ENCODE measurements around the gene CCDC54. TPM values are rescaled to one million over a fixed set of nuclear protein-coding genes. Genes with fewer than 3 reads are reported as not detected.

The CCDC54 gene
- polyA plus RNA-seq, 1 donor = 3.8 TPM

GRCh38 chr3:107394502-107394901, 17.3 kb downstream of the CCDC54 start:
- DNase-seq = no peak

GRCh38 chr3:107395066-107395465, 17.8 kb downstream of the CCDC54 start:
- DNase-seq = no peak

- no peak for DNase-seq
These were observed 24.1 kb downstream of the CCDC54 start for GRCh38 chr3:107401301-107401700.

DNA sequence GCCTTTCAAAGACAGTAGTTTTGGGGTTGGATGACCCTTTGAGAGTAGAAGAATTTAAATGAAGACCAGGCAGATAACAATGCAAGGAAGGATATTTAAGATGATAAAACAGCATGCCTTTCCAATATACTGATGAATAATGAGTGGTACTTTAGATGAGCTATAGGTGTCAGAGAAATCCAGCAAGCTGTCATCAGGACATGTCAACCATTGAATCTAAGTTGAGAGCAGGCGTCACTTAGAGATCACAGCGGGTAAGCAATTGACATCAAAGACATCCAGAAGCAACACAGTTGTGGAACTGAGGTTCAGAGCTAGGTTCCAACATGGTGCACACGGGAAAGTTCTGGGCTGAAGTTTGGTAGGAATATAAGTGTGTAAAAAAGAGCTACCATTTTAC, 25.0 kb downstream of the CCDC54 start:
- DNase-seq = no peak

DNA sequence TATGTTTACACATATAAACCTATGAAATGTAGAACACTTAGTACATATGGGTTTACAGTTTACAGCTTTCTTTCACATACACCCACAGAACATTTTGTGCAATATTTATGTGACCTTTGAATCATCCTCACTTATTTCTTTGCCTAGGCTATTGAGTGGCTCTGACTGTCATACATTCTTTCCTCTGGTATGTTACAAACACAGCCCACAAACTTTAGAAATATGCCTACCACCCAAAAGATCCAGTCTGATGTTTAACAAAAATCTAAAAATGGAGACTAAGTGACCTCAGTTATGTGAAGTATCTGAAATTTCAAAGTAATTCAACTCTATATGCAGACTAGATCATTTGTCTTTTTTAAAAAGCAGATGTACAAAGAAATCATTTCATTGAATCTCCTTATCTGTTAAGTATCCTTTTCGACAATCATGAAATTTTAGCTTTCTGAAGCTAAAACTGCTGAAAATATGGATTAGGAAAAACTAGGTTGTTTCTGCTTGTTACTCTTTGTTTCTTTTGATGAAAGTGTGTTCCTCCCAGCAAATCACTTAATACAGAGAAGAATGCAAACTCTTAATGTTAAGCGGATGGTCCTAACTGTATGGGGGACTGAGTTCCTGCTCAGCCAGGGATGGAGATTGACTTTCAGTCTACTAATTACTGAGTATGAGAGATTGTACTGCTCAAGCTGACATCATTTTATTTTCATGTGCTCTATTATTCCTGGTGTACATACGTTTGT, 27.7 kb downstream of the CCDC54 start:
- no peak for DNase-seq

DNA sequence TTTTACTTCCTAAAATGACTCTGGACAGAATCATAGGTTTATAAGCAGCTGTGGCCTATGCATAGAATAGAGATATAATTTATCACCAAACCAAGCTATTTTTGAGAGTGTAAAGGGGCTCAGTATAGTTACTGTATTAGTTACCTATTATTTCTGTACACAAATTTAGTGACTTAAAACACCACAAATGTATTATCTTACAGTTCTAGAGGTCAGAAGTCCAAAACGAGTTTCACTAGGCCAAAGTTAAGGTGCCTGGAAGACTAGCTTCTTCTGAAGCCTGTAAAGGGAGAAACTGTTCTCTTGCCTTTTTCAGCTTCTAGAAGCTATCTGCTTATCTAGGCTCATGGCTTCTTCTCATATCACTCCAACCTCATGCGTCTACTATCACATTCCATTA, 30.1 kb downstream of the CCDC54 start:
- no peak for DNase-seq

DNA sequence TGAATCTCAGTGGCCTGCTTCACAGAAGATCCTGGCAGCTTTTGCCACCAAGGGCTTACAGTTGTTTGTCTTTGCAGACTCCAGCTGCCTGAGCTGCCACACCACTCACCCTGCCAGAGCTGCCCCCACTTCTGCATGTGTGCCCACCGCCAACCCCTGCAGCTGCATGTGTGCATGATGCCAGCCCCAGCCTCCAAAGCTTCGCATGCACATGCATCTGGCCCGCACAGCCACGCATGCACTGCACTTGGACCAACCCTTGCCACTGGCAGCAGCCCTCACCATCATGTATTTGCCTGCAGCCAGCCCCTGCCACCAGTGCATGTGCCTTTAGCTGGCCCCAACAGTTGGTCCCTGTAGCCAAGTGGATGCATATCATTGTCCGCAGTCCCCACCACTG, 31.3 kb downstream of the CCDC54 start:
- no peak for DNase-seq

- no peak for DNase-seq
These were observed 32.1 kb downstream of the CCDC54 start for GRCh38 chr3:107409365-107409764.

DNA sequence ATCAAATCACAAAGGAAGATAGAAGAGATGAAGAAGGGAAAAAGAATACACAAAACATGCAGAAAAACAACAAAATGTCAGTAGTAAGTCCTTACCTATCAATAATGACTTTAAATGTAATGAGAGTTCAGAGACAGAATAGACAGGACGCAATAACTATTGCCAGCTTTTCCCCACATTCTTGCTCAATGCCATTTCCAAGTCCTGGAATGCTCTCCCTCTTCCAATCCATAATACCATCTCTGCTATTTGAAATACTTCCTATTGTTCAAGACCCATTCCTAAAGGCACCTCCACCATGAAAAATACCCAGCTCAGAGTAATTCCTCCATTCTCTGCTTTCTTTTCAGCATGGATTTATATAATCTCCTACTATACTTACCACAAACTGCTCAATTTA, 33.4 kb downstream of the CCDC54 start:
- no peak for DNase-seq

DNA sequence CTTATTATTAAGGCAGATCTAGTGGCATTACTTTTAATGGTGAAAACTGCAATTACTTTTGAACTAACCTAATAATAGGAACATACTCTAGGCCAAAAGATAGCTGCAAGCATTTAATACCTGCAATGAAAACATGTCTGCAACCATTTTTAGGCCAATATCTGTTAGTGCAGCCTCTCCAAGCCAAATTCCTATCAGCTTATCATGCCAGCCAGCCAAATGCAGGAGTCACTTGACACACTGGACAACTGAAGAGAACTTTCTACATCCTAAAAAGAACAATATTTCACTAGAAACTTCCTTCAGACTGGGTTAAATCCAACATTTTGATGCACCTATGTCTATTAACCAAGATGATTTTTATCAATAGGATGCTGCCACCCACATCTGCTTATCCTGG, 33.8 kb downstream of the CCDC54 start:
- DNase-seq = no peak

- no peak for DNase-seq
These were observed 34.5 kb downstream of the CCDC54 start for GRCh38 chr3:107411779-107412178.

DNA sequence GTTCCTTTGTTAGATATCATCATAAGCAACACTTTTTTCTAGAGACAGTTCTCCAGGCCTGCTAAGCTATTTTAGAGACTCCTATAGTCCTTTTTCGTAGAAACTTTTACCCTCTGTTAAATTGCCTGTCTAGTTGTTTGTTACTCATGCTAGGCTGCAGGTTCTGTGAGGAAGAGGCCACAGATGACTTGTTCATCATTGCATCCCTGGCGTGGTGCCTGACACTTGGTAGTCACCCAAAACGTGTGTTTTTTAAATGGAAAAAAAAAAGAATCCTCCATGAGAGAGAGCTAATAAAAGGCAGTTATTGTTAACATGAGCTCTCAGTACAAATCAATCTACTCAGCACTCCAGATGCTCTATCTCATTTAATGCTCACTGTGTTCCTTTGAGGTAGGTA, 35.1 kb downstream of the CCDC54 start:
- DNase-seq = no peak

DNA sequence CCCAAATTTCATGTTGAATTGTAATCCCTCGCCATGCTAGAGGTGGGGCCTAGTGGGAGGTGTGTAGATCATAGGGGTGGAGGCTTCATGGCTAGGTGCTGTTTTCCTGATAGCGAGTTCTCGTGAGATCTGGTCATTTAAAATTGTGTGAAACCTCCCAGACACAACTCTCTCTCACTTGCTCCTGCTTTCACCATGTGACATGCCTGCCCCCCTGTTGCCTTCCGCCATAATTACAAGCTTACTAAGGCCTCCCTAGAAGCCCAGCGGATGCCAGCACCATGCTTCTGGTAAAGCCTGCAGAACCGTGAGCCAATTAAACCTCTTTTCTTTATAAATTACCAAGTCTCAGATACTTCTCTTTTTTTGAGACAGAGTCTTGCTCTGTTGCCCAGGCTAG, 36.0 kb downstream of the CCDC54 start:
- DNase-seq = no peak

DNA sequence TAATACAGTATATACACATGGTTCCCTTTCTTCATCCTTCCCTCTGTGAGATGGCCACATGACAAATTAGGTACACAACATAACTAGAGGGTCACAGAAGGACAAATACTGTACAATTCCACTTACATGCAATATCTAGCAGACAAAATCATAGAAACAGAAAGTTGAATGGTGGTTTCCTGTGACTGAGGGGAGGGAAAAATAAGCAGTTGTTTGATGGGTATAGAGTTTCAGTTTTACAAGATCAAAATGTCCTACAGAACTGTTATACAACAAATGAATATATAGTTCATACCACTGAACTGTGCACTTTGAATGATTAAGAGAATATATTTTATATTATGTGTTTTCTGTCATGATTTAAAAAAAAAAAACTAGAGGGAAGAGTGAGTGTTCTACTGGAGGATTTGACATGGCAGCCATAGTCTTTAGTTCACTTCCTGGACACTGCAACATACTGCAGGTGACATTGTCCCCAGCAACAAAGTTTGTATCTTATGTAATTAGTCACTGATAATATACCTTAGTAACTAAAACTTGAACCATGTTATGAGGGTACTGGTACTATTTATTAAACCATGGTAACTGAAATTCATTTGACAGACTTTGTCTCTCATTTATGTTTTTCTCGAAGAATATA, 37.2 kb downstream of the CCDC54 start:
- DNase-seq = no peak

GRCh38 chr3:107416138-107416537, 38.9 kb downstream of the CCDC54 start:
- DNase-seq = no peak

- no peak for DNase-seq
These were observed 39.6 kb downstream of the CCDC54 start for GRCh38 chr3:107416886-107417285.

GRCh38 chr3:107421170-107421792, 44.0 kb downstream of the CCDC54 start:
- peak; percentile 62 for DNase-seq

DNA sequence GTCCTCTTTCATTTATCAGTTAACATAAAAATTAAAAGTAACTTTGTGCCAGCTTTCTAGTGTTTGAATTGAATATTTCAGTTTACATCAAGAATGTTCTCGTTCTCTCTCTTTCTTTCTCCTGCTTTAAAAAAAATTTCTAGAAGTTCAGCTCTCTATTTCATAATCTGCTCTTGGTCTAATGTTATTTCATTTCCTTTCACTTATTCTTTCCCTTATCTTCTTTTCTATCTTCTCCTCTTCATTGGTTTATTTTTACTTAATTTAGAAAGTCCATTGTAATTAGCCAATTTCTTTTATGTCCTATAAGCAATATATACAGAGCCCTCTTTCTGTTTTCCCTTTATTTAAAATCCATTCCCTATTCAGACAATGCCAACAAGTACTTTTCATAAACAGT, 44.6 kb downstream of the CCDC54 start:
- no peak for DNase-seq

GRCh38 chr3:107425033-107425432, 47.8 kb downstream of the CCDC54 start:
- DNase-seq = no peak

DNA sequence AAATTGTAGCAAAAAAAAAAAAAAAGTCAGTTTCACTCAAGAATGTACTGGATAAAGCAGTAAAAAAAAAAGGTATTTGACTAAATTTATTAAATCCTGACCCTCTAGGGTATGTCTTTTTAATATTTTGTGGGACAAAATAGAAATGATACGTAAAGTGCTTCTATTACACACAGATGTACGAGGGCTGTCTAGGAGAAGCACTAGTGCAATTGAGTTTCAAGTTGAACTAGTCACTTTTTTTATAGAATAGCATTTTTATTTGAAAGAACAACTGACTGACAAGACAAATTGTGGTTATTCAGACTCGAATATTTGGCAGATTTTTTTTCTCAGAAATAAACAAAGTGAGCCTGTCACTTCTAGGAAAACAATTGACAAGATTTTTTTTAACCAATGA, 49.0 kb downstream of the CCDC54 start:
- DNase-seq = no peak
